ENCODE measurements around the gene OR6C2.

Gene OR6C2

GRCh38 chr12:55499810-55500252, 56.0 kb downstream of the OR6C2 start:
- TF ChIP-seq POLR2AphosphoS5 (IDR thresholded peaks at IDR 0.05; ENCODE audit: low read depth, low read length): no peak
- TF ChIP-seq SIN3A (IDR thresholded peaks at IDR 0.05; ENCODE audit: borderline replicate concordance, insufficient read depth, low read length): no peak
- TF ChIP-seq, protein P1, sequence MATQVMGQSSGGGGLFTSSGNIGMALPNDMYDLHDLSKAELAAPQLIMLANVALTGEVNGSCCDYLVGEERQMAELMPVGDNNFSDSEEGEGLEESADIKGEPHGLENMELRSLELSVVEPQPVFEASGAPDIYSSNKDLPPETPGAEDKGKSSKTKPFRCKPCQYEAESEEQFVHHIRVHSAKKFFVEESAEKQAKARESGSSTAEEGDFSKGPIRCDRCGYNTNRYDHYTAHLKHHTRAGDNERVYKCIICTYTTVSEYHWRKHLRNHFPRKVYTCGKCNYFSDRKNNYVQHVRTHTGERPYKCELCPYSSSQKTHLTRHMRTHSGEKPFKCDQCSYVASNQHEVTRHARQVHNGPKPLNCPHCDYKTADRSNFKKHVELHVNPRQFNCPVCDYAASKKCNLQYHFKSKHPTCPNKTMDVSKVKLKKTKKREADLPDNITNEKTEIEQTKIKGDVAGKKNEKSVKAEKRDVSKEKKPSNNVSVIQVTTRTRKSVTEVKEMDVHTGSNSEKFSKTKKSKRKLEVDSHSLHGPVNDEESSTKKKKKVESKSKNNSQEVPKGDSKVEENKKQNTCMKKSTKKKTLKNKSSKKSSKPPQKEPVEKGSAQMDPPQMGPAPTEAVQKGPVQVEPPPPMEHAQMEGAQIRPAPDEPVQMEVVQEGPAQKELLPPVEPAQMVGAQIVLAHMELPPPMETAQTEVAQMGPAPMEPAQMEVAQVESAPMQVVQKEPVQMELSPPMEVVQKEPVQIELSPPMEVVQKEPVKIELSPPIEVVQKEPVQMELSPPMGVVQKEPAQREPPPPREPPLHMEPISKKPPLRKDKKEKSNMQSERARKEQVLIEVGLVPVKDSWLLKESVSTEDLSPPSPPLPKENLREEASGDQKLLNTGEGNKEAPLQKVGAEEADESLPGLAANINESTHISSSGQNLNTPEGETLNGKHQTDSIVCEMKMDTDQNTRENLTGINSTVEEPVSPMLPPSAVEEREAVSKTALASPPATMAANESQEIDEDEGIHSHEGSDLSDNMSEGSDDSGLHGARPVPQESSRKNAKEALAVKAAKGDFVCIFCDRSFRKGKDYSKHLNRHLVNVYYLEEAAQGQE (IDR thresholded peaks at IDR 0.05; ENCODE audit: insufficient read depth in 1 of 2, low read depth in 2 of 2, low read length in 2 of 2): no peak
- no peak for TF ChIP-seq FOXP2 (optimal IDR thresholded peaks at IDR 0.05; ENCODE audit: borderline replicate concordance, extremely low read depth, extremely low read length, insufficient read depth)
- TF ChIP-seq TAF1 (IDR thresholded peaks at IDR 0.05; ENCODE audit: borderline replicate concordance, insufficient read depth, low read length): no peak

GRCh38 chr12:55501601-55502000, 57.7 kb downstream of the OR6C2 start:
- TF ChIP-seq SIN3A (IDR thresholded peaks at IDR 0.05; ENCODE audit: borderline replicate concordance, insufficient read depth, low read length) (no peak), POLR2AphosphoS5 (IDR thresholded peaks at IDR 0.05; ENCODE audit: low read depth, low read length) (no peak), TAF1 (IDR thresholded peaks at IDR 0.05; ENCODE audit: borderline replicate concordance, insufficient read depth, low read length) (no peak)
- TF ChIP-seq, protein P1 (IDR thresholded peaks at IDR 0.05; ENCODE audit: insufficient read depth in 1 of 2, low read depth in 2 of 2, low read length in 2 of 2): no peak

Data from PFSK-1 (cell line).